Retinal pigment epithelial cell (primary cell): Measurements from ENCODE around the gene RFC5.
"Not testable (repeated sequence)": the region's sequence is repeated elsewhere in the genome, so short reads cannot be mapped to it uniquely, and the experiment has no call there.

ENCODE experiments used
- DNase-seq: peaks from one replicate; pipeline ENCODE4 v3.0.0-alpha.2; 2010; ENCODE audit warnings: low read depth
- H3K4me3 ChIP-seq: 2 replicates; pipeline ENCODE4 v1.5.1; 2011; ENCODE audit warnings: mild to moderate bottlenecking, low read length, control low read depth, moderate library complexity
- TF ChIP-seq, protein P1 (sequence below): conservative IDR thresholded peaks from 2 replicates; pipeline ENCODE4 v1.5.1; 2011; ENCODE audit warnings: low read depth, low read length, control low read depth, inconsistent platforms

RFC5 gene

DNA sequence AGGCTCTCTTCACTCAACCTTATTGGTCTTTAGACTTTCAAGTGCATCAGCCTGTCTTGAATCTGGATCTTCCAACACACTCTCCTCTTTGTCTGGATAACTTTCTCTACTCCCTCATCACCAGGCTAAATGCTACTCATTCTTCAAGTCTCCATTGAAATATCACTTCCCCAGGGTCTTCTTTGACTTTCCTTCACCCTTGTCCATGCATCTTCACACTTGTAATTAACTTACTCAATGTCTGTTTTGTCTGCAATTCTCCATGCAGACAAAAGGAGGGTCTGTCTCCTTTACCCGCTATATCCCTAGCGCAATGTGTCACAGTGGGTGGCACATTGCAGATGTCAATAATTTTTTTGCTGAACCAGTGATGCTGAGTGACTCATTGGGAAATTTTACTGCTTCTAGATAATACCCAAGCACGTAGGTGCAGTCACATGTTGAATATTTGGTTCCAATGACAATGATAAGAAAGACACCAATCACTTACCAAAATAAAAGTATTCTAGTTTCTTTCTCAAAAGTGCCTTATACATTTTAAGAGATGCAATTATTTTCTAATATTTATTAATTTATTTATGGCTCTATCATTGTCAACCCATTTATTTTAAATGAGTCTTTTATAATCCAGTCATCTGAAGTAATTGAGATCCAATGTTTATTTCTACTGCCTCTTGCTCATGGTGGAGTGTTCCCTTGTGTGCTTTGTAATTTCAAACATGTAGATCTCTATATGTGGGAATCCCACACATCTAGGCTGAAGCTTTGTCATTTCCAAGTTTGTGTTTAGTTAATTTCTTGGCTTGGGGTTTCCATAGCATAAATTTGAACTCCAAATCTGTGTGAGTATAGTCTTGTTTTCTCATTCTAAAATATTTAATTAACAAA is 21.7 kb upstream of the RFC5 start:
- DNase-seq: no peak

DNA sequence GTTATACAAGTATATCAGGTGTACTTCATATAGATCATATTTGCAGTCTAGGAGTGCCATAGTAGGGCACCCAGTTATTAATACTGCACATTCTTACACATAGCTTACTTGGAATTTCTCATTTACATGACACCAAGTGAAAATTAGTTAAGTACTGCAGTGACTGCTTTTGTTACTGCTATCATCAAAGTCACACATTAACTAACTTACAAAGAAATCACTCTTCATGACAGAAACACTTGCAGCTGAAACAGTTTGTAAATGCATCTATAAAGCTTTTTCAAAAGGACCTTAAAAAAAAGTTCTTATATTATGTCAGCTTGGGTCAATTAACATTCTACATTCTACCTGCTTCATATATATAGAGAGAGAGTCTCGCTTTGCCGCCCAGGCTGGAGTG is 17.8 kb upstream of the RFC5 start:
- DNase-seq: no peak
- TF ChIP-seq, protein P1, sequence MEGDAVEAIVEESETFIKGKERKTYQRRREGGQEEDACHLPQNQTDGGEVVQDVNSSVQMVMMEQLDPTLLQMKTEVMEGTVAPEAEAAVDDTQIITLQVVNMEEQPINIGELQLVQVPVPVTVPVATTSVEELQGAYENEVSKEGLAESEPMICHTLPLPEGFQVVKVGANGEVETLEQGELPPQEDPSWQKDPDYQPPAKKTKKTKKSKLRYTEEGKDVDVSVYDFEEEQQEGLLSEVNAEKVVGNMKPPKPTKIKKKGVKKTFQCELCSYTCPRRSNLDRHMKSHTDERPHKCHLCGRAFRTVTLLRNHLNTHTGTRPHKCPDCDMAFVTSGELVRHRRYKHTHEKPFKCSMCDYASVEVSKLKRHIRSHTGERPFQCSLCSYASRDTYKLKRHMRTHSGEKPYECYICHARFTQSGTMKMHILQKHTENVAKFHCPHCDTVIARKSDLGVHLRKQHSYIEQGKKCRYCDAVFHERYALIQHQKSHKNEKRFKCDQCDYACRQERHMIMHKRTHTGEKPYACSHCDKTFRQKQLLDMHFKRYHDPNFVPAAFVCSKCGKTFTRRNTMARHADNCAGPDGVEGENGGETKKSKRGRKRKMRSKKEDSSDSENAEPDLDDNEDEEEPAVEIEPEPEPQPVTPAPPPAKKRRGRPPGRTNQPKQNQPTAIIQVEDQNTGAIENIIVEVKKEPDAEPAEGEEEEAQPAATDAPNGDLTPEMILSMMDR: no peak
- no peak overlapping the region for H3K4me3 ChIP-seq

More for the DNA sequence above, 21.7 kb upstream of the RFC5 start:
- H3K4me3 ChIP-seq: no peak overlapping the region
- TF ChIP-seq, protein P1: no peak

DNA sequence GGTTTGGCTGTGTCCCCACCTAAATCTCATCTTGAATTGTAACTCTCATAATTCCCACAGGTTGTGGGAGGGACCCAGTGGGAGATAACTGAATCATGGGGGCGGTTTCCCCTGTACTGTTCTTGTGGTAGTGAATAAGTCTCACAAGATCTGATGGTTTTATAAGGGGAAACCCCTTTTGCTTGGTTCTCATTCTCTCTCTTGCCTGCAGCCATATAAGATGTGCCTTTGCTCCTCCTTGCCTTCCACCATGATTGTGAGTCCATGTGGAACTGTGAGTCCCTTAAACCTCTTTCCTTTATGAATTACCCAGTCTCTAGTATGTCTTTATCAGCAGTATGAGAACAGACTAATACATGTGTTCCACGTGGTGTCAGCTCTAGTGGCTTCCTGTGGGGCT is 16.7 kb upstream of the RFC5 start:
- H3K4me3 ChIP-seq, DNase-seq: not testable (repeated sequence)

DNA sequence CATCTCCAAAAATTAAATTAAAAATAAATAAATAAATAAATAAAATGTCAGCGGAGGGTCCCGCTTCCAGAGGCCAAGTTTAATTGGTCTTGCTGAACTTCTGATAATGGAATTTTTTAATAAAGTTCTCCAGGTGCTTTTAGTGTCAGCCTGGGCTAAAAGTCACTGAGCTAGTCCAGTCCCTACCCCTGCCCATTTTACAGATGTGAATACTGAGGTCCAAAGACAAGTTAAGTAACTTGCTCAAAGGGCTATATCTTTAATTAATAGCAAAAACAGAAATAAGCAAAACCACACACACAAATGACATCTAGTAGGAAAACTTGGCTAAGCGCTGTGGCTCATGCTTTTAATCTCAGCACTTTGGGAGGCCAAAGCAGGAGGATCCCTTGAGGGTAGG is 5.6 kb upstream of the RFC5 start:
- DNase-seq: no peak
- no peak overlapping the region for H3K4me3 ChIP-seq
- TF ChIP-seq, protein P1: no peak

DNA sequence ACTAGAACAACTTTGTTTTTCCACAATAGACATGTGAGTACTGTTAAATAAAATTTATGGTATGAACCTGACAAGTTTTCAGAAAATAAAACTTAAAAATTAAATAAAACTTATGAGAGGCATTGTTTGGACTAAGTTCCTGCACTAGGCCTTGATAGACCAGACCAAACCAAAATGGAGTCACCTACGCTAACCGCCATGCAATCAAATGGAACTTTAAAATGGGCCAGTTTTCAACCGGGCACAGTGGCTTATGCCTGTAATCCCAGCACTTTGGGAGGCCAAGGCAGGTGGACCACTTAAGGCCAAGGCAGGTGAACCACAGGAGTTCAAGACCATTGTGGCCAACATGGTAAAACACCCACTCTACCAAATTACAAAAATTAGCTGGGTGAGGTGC is 5.1 kb upstream of the RFC5 start:
- H3K4me3 ChIP-seq: no peak overlapping the region
- DNase-seq: no peak
- TF ChIP-seq, protein P1: no peak

DNA sequence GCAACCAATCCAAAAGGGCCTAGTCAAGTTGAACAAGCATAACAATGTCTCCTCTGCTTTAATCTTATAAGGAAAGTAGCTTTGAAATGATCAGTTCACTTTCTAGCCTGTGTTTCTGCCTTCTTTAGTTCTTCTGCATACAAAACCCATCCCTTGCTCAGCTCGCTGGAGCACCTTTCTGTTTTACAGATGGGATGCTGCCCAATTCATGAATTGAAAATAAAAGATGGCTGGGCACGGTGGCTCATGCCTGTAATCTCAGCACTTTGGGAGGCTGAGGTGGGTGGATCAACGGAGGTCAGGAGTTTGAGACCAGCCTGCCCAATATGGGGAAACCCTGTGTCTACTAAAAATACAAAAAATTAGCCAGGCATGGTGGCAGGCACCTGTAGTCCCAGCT is 4.5 kb upstream of the RFC5 start:
- TF ChIP-seq, protein P1: no peak

DNA sequence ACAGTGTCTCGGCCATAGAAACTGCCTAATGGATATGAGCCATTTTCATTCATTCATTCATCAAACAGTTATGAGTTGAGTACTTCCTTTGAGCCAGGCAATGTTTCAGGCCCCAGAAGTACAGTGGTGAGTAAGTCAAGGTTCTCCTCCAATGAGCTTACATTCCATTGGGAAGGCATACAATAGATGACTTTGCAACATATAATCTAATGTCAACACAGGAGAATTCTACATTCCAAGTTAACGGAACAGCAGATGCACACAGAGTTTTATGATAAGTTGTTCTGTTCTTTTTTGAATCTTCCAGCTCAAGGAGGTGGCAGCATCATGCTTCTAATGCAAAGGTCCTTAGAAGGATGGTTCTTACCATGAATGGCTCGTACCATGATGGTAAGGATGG is 3.2 kb upstream of the RFC5 start:
- no peak for DNase-seq
- no peak overlapping the region for H3K4me3 ChIP-seq
- TF ChIP-seq, protein P1: no peak

More for the DNA sequence above, 4.5 kb upstream of the RFC5 start:
- no peak for DNase-seq
- no peak overlapping the region for H3K4me3 ChIP-seq

DNA sequence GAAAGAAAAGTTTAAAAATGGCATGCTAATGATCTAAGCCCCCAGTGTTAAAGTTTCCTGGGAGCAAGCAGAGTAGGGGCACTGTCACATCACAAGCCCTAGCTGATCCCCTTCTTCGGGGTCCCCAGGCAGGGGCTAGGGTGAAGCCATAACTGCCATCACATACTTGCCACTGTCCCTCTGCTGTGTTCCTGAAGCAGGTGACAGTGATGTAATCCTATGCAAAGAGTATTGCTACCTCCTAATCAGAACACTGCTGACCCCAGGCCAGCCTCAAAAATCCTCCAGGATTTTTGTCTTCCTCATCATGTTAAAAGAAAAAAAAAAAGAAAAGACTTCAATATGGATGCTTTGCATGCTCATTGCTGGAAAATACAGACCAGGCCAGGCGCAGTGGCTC is 1.2 kb upstream of the RFC5 start:
- no peak overlapping the region for H3K4me3 ChIP-seq
- DNase-seq: no peak
- TF ChIP-seq, protein P1: no peak
